ENCODE results near the gene RNF103.
"Not testable (repeated sequence)": the region's sequence is repeated elsewhere in the genome, so short reads cannot be mapped to it uniquely, and the experiment has no call there.

The RNF103 gene, protein sequence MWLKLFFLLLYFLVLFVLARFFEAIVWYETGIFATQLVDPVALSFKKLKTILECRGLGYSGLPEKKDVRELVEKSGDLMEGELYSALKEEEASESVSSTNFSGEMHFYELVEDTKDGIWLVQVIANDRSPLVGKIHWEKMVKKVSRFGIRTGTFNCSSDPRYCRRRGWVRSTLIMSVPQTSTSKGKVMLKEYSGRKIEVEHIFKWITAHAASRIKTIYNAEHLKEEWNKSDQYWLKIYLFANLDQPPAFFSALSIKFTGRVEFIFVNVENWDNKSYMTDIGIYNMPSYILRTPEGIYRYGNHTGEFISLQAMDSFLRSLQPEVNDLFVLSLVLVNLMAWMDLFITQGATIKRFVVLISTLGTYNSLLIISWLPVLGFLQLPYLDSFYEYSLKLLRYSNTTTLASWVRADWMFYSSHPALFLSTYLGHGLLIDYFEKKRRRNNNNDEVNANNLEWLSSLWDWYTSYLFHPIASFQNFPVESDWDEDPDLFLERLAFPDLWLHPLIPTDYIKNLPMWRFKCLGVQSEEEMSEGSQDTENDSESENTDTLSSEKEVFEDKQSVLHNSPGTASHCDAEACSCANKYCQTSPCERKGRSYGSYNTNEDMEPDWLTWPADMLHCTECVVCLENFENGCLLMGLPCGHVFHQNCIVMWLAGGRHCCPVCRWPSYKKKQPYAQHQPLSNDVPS

DNA sequence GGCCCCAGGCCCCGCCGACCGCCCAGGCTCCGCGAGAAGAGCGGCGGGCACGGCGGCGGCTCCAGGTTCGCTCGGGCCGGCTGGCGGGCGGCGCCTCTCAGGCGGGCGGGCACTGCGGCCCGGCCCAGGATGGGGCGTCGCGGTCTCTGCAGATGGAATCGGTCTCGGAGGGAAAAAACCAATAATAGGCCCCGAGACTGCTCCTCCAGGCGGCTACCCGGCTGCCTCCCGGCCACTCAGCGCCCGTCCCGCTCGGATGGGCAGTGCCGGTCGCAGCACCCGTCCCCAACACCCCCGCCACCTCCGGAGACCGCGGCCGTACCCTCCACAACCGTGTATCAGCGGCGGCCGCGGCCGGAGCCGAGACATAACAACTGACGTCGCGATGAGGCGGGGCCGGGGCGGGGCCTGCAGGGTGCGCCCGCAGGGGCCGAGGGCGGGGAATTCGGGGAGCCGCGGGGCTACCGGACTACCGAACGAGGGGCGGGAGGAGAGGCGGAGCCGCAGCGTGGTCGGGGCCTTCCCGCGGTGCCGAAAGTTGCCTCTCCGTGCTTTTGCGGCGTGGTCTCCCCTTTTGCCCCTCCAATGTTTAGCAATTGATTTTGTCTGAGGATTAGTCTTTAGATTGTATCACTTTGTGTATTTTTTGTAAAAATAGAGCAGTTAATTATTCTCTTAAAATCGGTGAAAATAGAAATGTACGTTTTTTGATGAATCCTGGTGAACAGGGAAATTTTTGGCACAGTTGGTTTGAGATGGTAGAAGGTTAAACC, at the start of gene RNF103:
RNF103 (minus strand) TSS at position 372 of the 773 bp plus-strand sequence. CDS start 979 bp downstream, outside the sequence.
- peak; percentile 72 for DNase-seq

GRCh38 chr2:86673011-86673410, 49.3 kb upstream of the RNF103 start:
- no peak for DNase-seq

DNA sequence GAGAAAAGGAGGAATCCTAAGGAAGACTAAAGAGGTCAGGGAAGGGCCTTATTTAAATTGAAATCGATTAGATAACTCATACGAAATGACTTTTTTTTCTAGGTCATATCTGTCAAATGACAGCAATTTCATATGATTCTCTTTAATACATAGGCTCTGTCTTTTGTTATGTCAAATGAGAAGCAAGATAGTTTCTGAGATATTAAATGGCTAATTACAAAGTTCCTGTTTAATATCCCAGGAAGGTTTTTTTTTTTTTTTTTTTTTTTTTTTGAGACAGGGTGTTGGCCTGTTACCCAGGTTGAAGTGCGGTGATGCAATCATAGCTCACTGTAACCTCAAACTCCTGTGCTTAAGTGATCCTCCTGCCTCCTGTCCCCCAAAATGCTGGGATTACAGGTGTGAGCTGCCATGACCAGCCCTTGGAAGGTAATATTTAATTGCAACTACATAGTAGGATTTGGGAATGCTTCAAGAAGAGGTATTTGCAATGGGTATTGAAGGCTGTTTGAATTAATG, 48.4 kb upstream of the RNF103 start:
- DNase-seq, result no peak

DNA sequence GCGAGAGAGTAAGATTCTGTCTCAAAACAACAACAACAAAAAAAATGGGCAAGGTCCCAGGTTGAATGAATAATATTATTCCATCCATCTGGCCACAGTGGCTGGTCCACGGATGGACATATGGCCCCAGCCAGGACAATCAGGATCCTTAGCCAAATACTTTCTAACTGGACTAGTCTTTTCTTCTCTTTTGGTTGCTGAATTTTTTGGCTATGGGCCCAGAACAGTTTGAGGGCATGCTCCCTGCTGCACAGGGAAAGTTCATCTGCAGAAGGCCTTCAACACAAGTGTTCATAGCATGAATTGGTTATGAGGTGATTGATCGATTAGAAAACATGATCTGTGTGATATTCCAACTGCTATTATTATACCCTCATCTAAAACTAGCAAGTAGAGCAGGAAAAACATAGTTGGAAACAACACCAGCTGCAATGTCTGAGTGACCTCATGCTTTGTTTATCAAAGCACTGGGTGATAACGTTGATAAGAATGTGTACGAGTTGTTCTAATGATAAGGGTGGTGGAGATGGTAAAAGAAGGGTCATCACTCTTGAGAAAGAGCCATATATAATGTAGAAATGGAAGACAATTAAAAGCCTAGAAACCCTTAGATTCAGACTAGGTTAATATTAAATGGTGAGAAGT, 47.8 kb upstream of the RNF103 start:
- DNase-seq, result no peak

DNA sequence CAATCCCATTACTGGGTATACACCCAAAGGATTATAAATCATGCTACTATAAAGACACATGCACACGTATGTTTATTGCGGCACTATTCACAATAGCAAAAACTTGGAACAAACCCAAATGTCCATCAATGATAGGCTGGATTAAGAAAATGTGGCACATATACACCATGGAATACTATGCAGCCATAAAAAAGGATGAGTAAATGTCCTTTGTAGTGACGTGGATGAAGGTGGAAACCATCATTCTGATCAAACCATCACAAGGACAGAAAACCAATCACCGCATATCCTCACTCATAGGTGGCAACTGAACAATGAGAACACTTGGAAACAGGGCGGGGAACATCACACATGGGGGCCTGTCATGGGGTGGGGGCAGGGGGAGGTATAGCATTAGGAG, 45.7 kb upstream of the RNF103 start:
- not testable (repeated sequence) for DNase-seq

DNA sequence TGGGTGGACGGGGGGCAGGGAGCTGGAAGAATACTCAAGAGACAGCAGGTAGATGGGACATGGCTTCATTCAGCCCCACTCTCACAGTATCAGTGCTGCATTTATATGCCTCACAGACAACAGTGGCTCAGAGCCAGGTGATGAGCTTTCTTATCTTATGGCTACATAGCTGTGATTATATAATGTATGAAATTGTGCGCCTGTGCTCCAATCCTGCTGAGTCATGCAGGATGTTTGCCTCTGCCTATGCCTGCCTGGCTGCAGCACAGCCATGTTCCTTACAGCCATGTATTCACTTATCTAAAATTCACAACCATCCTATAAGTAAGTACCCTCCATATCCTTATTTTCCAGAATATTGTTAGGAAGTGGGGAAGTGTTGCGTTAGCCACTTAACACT, 37.7 kb upstream of the RNF103 start:
- no peak for DNase-seq

GRCh38 chr2:86650188-86650587, 26.5 kb upstream of the RNF103 start:
- no peak for DNase-seq

DNA sequence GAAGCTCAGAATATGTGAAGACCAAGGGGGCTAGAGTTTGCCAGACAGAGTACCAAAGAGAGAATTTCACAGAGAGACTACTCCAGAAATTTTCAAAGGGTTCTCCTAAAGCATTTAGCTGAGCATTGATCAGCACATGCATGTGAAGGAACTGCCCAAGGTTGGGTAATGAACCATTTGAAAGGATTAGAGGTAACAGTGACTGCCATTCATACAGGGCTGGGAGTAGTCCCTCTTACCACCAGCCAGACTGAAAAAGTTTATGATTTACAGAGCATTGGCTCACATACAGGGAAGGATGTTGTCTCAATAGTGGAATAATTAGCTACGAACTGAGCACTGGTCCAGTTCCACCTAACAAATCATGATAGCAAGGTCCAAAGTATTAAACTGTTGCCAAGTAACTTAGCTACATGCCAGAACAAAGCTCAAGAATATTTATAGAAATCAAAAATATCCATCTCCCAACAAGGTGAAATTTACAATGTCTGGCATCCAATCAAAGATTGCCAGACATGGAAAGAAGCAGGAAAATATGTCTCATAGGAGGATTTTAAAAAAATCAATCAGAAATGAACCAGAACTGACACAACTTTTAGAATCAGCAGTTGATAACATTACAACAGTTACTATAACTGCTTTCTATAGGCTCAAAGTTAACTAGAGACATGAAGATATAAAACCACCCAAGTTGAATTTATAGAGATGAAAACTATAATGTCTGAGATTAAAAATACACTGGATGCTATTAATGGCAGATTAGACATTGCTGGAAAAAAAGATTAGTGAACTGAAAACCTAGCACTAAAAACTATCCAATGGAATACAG, 25.7 kb upstream of the RNF103 start:
- peak; percentile 5 for DNase-seq

GRCh38 chr2:86648681-86649080, 25.0 kb upstream of the RNF103 start:
- no peak for DNase-seq

- DNase-seq, result no peak
Measured at GRCh38 chr2:86646865-86647264, 23.2 kb upstream of the RNF103 start.

DNA sequence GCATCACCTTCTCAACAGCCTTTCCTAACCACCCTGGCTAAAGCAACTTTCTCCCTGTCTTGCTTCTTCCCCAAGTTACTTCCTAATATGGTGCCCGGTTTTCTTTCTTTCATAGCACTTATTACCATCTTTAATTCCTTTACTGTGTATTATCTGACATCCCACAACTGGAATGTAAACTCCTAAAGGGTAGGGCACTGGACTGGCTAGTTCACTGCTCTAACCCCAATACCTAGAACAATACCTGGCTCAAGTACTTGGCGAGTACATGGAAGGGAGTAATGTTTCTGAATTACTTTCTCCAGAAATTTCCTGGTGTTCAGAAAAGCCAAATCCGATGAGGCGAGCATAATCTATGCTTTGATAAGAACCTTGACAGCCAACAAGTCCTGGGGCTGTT, 22.7 kb upstream of the RNF103 start:
- no peak for DNase-seq

DNA sequence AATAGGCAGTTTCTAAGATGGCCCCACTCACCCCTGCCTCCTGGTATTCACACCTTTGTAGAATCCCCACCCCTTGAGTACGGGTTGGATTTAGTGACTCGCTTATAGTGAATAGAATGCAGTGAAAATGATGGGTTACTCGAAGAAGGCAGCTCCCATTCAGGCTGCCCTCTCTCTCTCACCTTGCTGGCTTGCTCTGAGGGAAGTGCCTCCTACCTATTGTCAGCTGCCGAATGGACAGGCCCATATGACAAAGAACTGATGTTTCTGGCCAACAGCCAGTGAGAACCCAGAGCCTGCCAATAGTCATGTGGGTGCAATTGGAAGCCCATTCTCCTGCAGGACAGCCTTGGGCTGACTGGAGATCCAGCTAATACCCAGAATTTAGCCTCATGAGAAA, 22.1 kb upstream of the RNF103 start:
- no peak for DNase-seq

GRCh38 chr2:86638712-86639111, 15.0 kb upstream of the RNF103 start:
- no peak for DNase-seq

- DNase-seq, result no peak
Measured at GRCh38 chr2:86636842-86637241, 13.2 kb upstream of the RNF103 start.

DNA sequence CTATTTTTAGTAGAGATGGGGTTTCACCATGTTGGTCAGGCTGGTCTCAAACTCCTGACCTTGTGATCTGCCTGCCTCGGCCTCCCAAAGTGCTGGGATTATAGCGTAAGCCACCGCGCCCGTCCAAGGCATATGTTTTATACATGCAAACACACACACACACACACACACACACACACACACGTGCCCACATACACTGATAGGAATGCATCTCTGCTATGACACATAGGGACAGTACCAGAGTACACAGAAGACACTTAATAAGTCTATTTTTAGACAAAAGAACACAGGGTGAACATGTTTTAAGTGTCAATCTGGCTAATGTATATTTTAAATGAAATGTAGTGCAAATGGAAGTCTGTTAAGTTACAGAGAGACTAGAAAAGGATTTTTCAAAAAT, 10.7 kb upstream of the RNF103 start:
- DNase-seq, result no peak

DNA sequence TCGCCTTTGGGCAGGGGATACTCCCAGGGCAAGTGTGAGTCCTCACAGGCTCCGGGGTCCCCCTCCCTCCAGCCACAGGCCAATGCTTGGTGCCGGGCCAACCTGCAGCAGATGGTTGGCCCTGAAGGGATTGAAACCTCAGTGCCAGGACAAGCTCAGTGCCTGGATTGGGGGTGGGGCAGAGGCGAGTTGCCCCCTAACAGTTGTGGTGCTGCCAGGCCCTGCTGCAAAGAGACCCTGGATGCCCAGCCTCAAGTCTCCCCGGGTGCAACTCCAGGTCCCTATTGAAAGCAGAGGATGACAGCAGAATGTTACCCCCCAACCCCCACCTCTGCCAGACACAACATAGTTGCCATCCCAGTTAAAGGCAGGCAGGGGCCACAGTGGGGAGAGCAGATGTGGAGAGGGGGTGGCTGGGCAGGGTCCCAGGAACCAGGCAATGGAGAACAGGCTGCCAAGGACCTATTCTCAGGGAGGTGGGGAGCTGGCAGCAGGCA, 9.5 kb upstream of the RNF103 start:
- DNase-seq, result no peak

- no peak for DNase-seq
Measured at GRCh38 chr2:86632672-86633071, 9.0 kb upstream of the RNF103 start.

DNA sequence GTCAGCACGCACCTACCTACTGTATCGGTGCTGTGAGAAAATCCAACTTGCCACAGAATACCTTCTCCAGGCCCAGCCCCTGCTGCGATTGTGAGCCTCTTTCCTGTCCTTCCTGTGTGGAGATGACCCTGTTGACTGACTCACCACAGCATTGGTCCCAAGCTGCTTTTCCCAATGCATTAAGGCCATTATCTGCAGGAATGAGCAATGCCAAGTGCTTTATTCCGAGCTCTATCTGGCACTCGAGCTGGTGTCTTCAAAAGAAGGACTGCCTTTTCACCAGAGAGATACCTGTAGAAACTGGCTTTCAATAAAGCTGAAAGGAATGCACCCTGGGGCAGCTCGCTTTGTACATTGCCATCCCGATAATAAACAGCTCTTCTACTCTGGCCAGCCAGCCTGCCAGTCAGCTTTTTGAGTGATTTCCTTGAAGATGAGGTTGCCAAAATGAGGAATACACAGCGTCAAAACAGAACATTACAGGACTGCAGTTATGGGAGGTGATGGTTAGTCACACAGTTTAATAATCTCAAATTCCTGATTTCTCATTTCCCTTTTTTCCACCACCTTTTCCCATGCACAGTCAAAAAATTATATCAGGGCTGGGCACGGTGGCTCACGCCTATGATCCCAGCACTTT, 8.3 kb upstream of the RNF103 start:
- no peak for DNase-seq

- DNase-seq, result peak; percentile 31
Measured at GRCh38 chr2:86628091-86628522, 4.4 kb upstream of the RNF103 start.

GRCh38 chr2:86627550-86627949, 3.9 kb upstream of the RNF103 start:
- no peak for DNase-seq

- DNase-seq, result no peak
Measured at GRCh38 chr2:86625096-86625495, 1.4 kb upstream of the RNF103 start.

Data from kidney glomerular epithelial cell (primary cell).